ENCODE data around the gene INPP5D.

The INPP5D gene

GRCh38 chr2:233081731-233082221, 21.6 kb downstream of the INPP5D start:
- TF ChIP-seq, protein P1, sequence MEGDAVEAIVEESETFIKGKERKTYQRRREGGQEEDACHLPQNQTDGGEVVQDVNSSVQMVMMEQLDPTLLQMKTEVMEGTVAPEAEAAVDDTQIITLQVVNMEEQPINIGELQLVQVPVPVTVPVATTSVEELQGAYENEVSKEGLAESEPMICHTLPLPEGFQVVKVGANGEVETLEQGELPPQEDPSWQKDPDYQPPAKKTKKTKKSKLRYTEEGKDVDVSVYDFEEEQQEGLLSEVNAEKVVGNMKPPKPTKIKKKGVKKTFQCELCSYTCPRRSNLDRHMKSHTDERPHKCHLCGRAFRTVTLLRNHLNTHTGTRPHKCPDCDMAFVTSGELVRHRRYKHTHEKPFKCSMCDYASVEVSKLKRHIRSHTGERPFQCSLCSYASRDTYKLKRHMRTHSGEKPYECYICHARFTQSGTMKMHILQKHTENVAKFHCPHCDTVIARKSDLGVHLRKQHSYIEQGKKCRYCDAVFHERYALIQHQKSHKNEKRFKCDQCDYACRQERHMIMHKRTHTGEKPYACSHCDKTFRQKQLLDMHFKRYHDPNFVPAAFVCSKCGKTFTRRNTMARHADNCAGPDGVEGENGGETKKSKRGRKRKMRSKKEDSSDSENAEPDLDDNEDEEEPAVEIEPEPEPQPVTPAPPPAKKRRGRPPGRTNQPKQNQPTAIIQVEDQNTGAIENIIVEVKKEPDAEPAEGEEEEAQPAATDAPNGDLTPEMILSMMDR (IDR thresholded peaks at IDR 0.05; ENCODE audit: low read length, missing control alignments), result no peak
- no peak overlapping the region for H3K4me3 ChIP-seq (replicated peaks; ENCODE audit: low read depth, low read length)
- DNase-seq (ENCODE audit: low read depth), result no peak

DNA sequence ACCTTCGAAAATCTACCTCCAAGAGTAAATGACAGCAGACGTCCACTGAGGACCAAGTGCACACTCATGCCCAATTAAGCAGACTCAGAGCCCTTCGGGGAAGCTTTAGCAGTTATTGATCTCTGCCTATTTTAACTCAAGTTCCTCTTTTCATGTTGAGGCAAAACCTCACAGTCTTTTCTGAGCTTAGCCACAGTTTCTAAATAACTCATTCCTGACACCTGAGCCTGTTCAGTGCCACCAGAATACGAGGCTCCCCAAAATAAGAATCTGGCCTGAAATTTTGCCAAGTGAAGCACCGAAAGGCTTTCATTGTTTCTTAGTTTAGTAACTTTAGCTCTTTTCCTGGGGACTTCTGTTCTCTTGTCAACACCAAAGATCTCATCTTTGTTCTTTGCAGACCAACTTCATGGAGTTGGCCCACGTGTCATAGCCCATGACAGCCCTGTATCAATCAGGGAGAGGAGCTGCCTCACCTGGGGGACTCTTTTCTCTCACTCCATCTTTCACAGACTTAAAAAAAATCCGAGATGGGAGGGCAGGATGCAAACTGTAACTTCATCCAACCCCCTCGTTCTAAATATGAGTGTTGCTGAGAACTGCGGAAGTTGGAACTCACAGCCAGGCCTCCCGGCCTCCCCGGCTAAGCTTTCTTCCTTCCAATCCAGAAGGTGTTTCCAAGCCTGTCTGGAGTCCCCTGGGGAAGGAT, 22.2 kb downstream of the INPP5D start:
- DNase-seq (ENCODE audit: low read depth), result no peak
- no peak overlapping the region for H3K4me3 ChIP-seq (replicated peaks; ENCODE audit: low read depth, low read length)
- TF ChIP-seq, protein P1 (IDR thresholded peaks at IDR 0.05; ENCODE audit: low read length, missing control alignments), result no peak

DNA sequence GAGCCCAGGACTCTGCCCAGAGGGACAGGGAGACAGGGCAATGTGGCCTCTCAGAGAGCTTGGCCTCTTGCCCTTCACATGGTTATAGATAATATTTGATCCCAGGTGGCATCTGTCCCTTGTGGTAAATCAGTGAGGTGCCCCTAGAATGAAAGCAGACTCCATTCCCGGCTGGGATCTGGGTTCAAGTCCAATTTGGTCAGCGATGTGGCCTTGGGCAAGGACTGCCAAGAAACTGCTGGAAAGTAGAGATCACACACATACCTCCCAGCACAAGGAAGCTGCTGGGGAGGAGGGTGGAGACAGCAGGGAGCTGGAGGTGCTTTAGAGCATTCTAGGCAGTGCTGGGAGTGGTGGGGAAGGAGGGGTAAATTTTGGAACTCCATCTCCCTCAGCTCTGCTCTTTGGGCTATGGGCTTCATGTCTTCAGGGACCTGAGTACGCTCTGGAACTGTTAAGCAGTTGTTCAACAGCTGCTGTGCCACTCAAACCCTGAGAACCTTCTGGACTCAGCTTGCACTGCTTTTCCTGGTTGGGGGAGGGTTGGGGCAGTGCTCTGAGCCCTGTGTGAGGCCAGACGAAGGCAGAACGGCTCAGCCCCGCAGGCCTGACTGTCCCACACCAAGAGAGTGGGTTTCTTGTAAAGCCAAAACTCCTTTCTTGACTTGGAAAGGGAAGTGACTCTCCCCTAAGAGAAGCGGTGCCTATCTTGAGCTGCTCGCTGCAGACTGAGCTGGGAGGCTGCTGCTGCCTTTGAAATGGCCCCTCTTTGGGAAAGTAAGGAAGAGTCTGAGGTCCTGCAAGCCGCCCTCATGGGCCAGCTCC, 23.0 kb downstream of the INPP5D start:
- DNase-seq (ENCODE audit: low read depth), result no peak
- no peak overlapping the region for H3K4me3 ChIP-seq (replicated peaks; ENCODE audit: low read depth, low read length)
- TF ChIP-seq, protein P1 (IDR thresholded peaks at IDR 0.05; ENCODE audit: low read length, missing control alignments), result no peak

- no peak overlapping the region for H3K4me3 ChIP-seq (replicated peaks; ENCODE audit: low read depth, low read length)
- TF ChIP-seq, protein P1 (IDR thresholded peaks at IDR 0.05; ENCODE audit: low read length, missing control alignments), result no peak
- no peak for DNase-seq (ENCODE audit: low read depth)
Observed at GRCh38 chr2:233083782-233084181, 23.6 kb downstream of the INPP5D start.

DNA sequence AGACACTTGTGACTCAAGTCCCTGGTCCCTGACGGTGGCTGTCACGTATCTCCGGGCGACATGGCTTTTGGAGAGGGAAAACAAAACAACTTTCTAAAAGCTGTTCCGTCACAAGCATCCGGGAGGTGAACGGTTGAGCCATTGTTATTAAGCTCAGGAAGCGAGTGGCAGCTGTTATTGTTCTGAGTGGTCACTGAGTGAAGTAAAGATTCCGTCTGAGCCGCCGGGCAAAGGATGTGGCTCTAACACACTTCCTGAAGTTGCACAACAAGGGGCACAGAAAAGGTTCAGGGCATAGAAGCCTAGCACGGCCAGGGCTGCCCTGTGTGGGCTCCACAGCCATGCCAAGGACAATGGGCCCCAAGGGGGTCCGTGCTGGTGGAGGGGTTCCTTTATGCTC, 24.3 kb downstream of the INPP5D start:
- TF ChIP-seq, protein P1 (IDR thresholded peaks at IDR 0.05; ENCODE audit: low read length, missing control alignments), result no peak
- no peak overlapping the region for H3K4me3 ChIP-seq (replicated peaks; ENCODE audit: low read depth, low read length)
- DNase-seq (ENCODE audit: low read depth), result peak; percentile 44

DNA sequence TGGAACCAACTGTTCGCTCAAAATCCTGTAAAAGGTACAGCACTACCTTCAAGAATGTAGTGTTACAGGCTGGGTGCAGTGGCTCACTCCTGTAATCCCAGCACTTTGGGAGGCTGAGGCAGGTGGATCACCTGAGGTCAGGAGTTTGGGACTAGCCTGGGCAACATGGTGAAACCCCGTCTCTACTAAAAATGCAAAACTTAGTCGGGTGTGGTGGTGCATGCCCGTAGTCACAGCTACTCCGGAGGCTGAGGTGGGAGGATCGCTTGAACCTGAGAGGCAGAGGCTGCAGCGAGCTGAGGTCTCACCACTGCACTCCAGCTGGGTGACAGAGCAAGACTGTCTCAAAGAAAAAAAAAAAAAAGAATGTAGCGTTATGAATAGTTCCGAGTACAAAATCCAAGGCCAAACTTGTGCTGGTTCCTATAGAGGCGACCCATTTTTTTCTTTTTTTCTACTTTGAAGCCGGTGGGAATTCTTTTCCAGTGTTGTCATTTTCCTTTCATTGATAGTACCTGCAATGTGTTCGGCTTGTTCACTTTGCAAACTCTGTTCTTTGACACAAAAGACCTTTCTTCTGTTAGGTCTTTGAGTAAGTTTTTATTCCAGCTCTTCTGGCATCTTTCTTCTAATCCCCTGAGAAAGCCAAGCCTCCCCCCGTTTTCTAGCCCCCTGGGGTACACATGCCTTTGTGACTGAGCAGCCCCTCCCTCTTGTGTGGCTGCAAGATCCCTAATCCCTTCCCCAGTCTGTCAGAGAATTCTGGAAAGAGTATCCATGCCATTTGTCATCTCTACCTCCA, 25.1 kb downstream of the INPP5D start:
- H3K4me3 ChIP-seq (replicated peaks; ENCODE audit: low read depth, low read length), result no peak overlapping the region
- TF ChIP-seq, protein P1 (IDR thresholded peaks at IDR 0.05; ENCODE audit: low read length, missing control alignments), result no peak
- no peak for DNase-seq (ENCODE audit: low read depth)
